RWPE2 (cell line): ENCODE data around the gene SLC12A7.

Experiments used
- ATAC-seq: fragments of 200-7000 bp; cut with Tn5 transposase; 3 replicates; pipeline ENCODE4 v1.9.1; 2021; ENCODE audit warnings: low read depth
- DNase-seq: peaks from one replicate; pipeline ENCODE4 v3.0.0-alpha.2; 2020; ENCODE audit warnings: low spot score
- H3K27ac ChIP-seq: fragments of 450-650 bp; 2 replicates; pipeline ENCODE4 v1.5.1; 2017; ENCODE audit warnings: mild to moderate bottlenecking; ENCODE audit not compliant: poor library complexity, severe bottlenecking
- H3K27me3 ChIP-seq: fragments of 250-450 bp; sonication (Bioruptor Pico); 2 replicates; pipeline ENCODE4 v1.5.1; 2021; ENCODE audit warnings: mild to moderate bottlenecking, moderate library complexity; ENCODE audit not compliant: insufficient read depth, poor library complexity, severe bottlenecking
- H3K36me3 ChIP-seq: fragments of 250-450 bp; sonication (Bioruptor Pico); 2 replicates; pipeline ENCODE4 v1.5.1; 2020; ENCODE audit warnings: low read depth, mild to moderate bottlenecking, moderate library complexity
- H3K4me1 ChIP-seq: fragments of 250-450 bp; sonication (Bioruptor Pico); 2 replicates; pipeline ENCODE4 v1.5.1; 2021; ENCODE audit warnings: mild to moderate bottlenecking, moderate library complexity; ENCODE audit not compliant: insufficient read depth, poor library complexity, severe bottlenecking
- H3K4me3 ChIP-seq: fragments of 250-450 bp; sonication (Bioruptor Pico); 2 replicates; pipeline ENCODE4 v1.5.1; 2021; ENCODE audit warnings: mild to moderate bottlenecking, moderate library complexity; ENCODE audit not compliant: severe bottlenecking
- H3K9me3 ChIP-seq: fragments of 250-450 bp; sonication (Bioruptor Pico); 2 replicates; pipeline ENCODE4 v1.5.1; 2021; ENCODE audit warnings: mild to moderate bottlenecking, moderate library complexity; ENCODE audit not compliant: severe bottlenecking
- CTCF ChIP-seq: fragments of 450-650 bp; IDR thresholded peaks from one replicate; pipeline ENCODE4 v1.5.1; 2017; ENCODE audit warnings: mild to moderate bottlenecking, moderate library complexity; ENCODE audit not compliant: poor library complexity, severe bottlenecking

SLC12A7 gene

GRCh38 chr5:1079961-1080360 is 31.9 kb downstream of the SLC12A7 start:
- ATAC-seq (no peak), DNase-seq (no peak)
- no peak overlapping the region for H3K27ac ChIP-seq
- no peaks in the 10 kb centered on the region for H3K9me3 ChIP-seq
- no peaks in the 10 kb centered on the region for H3K4me1 ChIP-seq
- H3K4me3 ChIP-seq = no peak overlapping the region
- no peaks in the 10 kb centered on the region for H3K27me3 ChIP-seq
- no peak for TF ChIP-seq CTCF
- H3K36me3 ChIP-seq = no peaks in the 10 kb centered on the region

- no peaks in the 10 kb centered on the region for H3K4me1 ChIP-seq
- no peaks in the 10 kb centered on the region for H3K36me3 ChIP-seq
- DNase-seq (no peak), ATAC-seq (no peak)
- H3K27me3 ChIP-seq = no peaks in the 10 kb centered on the region
- TF ChIP-seq CTCF = no peak
- H3K4me3 ChIP-seq = no peak overlapping the region
- no peak overlapping the region for H3K27ac ChIP-seq
- no peaks in the 10 kb centered on the region for H3K9me3 ChIP-seq
Observed at GRCh38 chr5:1079486-1079885, 32.4 kb downstream of the SLC12A7 start.

GRCh38 chr5:1078851-1079250 is 33.0 kb downstream of the SLC12A7 start:
- DNase-seq (no peak), ATAC-seq (no peak)
- TF ChIP-seq CTCF = no peak
- Histone ChIP-seq H3K9me3 (no peaks in the 10 kb centered on the region), H3K4me1 (no peaks in the 10 kb centered on the region), H3K27me3 (no peaks in the 10 kb centered on the region), H3K4me3 (no peak overlapping the region), H3K36me3 (no peaks in the 10 kb centered on the region; the same call in 1 of the 2 replicates), H3K27ac (no peak overlapping the region)

- H3K4me1 ChIP-seq = no peaks in the 10 kb centered on the region
- no peak overlapping the region for H3K27ac ChIP-seq
- no peak overlapping the region for H3K4me3 ChIP-seq
- ATAC-seq (no peak), DNase-seq (no peak)
- no peaks in the 10 kb centered on the region; the same call in 1 of the 2 replicates for H3K36me3 ChIP-seq
- H3K9me3 ChIP-seq = no peaks in the 10 kb centered on the region
- TF ChIP-seq CTCF = no peak
- no peaks in the 10 kb centered on the region for H3K27me3 ChIP-seq
Observed at GRCh38 chr5:1078206-1078605, 33.7 kb downstream of the SLC12A7 start.

GRCh38 chr5:1077491-1078020 is 34.3 kb downstream of the SLC12A7 start:
- H3K4me3 ChIP-seq = no peak overlapping the region
- TF ChIP-seq CTCF = no peak
- H3K9me3 ChIP-seq = no peaks in the 10 kb centered on the region
- H3K27ac ChIP-seq = no peak overlapping the region
- DNase-seq (no peak), ATAC-seq (no peak)
- no peaks in the 10 kb centered on the region for H3K4me1 ChIP-seq
- no peaks in the 10 kb centered on the region for H3K27me3 ChIP-seq
- H3K36me3 ChIP-seq = no peaks in the 10 kb centered on the region; the same call in 1 of the 2 replicates
